ENCODE results near the gene LILRA1.
"Not testable (repeated sequence)": the region's sequence is repeated elsewhere in the genome, so short reads cannot be mapped to it uniquely, and the experiment has no call there.

The LILRA1 gene

DNA sequence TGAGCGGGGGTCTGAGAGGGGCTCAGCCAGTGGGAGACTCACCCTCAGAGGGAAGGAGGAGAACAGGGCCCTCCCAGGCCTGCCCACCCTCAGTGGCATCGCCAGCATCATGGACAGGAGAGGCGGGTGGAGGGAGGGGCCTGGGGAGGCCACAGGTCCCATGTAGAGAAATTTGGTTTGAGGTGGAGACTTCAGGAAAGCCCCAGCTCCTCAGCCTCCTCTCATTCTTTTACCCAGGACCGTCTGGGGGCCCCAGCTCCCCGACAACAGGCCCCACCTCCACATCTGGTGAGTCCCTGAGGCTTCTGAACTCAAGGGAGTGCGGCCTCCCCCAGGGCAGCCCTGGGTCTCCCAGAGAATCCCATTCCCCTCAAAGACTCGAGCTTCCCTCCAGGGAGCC is 40.0 kb downstream of the LILRA1 start:
- Histone ChIP-seq H3K36me3 (replicated peaks) (no peaks in the 10 kb centered on the region), H3K27ac (no peak overlapping the region), H3K4me3 (ENCODE audit: low read depth, low read length) (no peak overlapping the region), H3K27me3 (replicated peaks) (no peaks in the 10 kb centered on the region)
- in situ Hi-C loops (cut with HindIII; ENCODE audit: low pct_ligation_motif_present, low sequenced_read_pairs) = no loop called here
- TF ChIP-seq, protein P1, sequence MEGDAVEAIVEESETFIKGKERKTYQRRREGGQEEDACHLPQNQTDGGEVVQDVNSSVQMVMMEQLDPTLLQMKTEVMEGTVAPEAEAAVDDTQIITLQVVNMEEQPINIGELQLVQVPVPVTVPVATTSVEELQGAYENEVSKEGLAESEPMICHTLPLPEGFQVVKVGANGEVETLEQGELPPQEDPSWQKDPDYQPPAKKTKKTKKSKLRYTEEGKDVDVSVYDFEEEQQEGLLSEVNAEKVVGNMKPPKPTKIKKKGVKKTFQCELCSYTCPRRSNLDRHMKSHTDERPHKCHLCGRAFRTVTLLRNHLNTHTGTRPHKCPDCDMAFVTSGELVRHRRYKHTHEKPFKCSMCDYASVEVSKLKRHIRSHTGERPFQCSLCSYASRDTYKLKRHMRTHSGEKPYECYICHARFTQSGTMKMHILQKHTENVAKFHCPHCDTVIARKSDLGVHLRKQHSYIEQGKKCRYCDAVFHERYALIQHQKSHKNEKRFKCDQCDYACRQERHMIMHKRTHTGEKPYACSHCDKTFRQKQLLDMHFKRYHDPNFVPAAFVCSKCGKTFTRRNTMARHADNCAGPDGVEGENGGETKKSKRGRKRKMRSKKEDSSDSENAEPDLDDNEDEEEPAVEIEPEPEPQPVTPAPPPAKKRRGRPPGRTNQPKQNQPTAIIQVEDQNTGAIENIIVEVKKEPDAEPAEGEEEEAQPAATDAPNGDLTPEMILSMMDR (IDR thresholded peaks at IDR 0.05; ENCODE audit: low read depth, low read length, missing control alignments) = no peak
- no peak for DNase-seq

DNA sequence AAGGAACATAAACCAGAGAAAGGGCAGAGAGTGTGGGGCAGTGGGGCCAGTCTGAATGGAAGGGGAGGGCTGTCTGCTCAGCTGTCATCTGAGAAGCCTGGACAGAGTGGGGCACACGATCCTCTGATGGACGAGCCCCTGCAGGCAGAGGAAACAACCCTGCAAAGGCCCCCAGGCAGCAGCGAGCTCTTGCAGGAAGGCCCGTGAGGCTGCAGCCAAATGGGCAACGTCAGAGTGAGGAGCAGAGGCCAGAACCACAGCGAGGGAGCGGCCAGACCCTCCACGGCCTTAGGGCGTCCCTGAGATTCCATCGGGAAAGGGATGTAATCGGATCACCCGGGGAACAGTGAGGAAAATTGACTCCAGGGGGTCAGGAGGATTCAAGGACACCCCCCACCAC is 42.6 kb downstream of the LILRA1 start:
- H3K27me3 ChIP-seq (replicated peaks); H3K27ac ChIP-seq; H3K36me3 ChIP-seq (replicated peaks); H3K4me3 ChIP-seq (ENCODE audit: low read depth, low read length); DNase-seq; in situ Hi-C loops (cut with HindIII; ENCODE audit: low pct_ligation_motif_present, low sequenced_read_pairs): not testable (repeated sequence)

DNA sequence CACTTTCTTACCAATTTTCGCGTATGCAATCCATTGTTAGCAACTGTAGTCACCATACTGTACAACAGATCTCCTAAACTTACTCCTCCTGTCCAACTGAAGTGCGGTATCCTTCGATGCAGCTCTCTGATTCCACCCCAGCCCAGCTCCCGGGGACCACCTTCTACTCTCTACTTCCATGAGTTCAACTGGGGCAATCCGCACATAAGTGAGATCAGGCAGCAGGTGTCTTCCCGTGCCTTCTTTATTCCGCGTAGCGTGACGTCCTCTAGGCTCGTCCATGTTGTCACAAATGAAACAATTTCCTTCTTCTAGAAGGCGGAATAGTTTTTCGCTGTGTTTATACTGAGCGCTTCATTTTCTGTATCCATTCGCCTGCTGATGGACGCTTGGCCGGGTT is 45.3 kb downstream of the LILRA1 start:
- TF ChIP-seq, protein P1 (IDR thresholded peaks at IDR 0.05; ENCODE audit: low read depth, low read length, missing control alignments) = no peak
- Histone ChIP-seq H3K27ac (no peak overlapping the region), H3K4me3 (ENCODE audit: low read depth, low read length) (no peak overlapping the region), H3K27me3 (replicated peaks) (no peaks in the 10 kb centered on the region), H3K36me3 (replicated peaks) (no peaks in the 10 kb centered on the region)
- no peak for DNase-seq
- in situ Hi-C loops (cut with HindIII; ENCODE audit: low pct_ligation_motif_present, low sequenced_read_pairs) = no loop called here

DNA sequence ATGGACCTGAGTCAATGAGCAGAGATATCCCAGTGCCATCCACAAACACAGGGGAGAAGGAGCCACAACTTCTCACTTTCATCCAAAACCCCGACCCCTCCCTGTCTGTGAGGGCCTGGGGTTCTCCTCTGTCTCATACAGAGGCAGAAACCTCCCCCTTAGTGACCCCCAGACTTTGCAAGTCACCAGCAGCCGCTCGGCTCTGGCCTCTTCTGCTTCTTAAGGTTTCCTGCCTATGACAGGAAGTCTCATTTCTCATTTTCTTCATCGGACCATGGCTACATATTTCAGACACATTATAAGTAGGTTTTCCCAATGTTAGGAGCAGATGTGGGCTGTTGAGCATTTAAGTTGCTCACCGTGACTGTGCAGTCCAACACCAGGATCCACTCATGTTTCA is 49.5 kb downstream of the LILRA1 start:
- H3K4me3 ChIP-seq (ENCODE audit: low read depth, low read length); H3K36me3 ChIP-seq (replicated peaks); in situ Hi-C loops (cut with HindIII; ENCODE audit: low pct_ligation_motif_present, low sequenced_read_pairs); H3K27me3 ChIP-seq (replicated peaks); H3K27ac ChIP-seq; DNase-seq: not testable (repeated sequence)

DNA sequence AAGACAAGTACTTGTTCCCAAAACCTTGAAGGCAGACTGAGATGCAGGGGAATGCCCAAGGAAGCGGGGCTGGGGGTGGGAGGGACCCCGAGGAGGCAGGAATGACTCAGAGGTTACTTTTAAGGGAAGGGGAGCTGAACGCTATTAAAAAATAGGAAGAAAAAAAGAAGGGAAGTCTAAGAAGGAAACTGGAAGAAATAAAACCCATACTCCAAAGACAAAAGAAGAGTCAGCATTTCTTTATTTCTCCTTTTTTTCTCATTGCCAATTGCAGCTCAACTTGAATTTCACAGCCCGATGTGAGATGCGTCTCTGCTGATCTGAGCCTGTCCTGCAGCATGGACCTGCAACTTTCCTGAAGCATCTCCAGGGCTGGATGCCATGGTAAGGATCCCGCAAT is 50.2 kb downstream of the LILRA1 start:
- H3K27ac ChIP-seq; in situ Hi-C loops (cut with HindIII; ENCODE audit: low pct_ligation_motif_present, low sequenced_read_pairs); H3K27me3 ChIP-seq (replicated peaks); DNase-seq; H3K36me3 ChIP-seq (replicated peaks); H3K4me3 ChIP-seq (ENCODE audit: low read depth, low read length): not testable (repeated sequence)

DNA sequence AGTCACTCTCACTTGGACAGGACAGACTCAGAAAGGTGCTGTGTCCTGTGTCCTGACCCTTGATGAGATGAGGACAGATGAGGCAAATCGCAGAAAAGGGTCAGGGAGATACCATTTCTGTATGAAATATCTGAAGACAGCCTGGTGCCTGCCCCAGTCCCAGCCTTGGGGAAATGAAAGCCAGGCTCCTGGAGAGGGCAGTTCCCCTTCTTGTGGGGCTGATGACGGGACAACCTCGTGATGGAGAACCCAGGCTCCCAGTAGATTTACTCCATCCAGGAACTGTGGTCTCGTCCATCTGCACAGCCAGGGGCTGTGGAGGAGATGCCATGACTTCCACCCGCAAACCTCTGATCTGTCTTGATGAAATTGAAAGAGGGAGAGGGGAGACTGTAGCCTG is 50.6 kb downstream of the LILRA1 start:
- Histone ChIP-seq H3K4me3 (ENCODE audit: low read depth, low read length) (no peak overlapping the region), H3K27me3 (replicated peaks) (no peaks in the 10 kb centered on the region), H3K27ac (no peak overlapping the region), H3K36me3 (replicated peaks) (no peaks in the 10 kb centered on the region)
- no peak for DNase-seq
- TF ChIP-seq, protein P1 (IDR thresholded peaks at IDR 0.05; ENCODE audit: low read depth, low read length, missing control alignments) = no peak
- in situ Hi-C loops (cut with HindIII; ENCODE audit: low pct_ligation_motif_present, low sequenced_read_pairs) = no loop called here

DNA sequence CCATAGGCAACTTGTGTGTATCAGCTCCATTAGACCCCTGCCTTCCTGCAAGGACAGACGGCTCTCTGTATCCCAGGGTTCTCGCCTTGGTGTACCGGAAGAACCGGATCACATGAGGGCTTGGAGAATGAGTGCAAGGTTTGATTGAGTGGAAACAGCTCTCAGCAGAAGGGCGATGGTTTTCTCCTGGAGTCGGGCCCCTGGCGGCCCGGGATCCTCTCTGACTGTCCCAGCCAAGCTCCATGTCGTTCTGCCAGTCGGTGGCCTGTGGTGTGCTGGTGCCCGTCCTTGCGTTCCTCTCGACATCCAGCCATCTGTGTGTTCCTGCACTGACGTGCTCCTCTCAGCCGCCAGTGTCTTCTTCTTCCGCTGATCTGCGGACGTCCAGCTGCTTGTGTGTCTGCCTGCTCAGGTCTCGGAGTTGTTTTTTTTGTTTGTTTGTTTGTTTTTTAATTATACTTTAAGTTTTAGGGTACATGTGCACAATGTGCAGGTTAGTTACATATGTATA is 53.0 kb downstream of the LILRA1 start:
- TF ChIP-seq, protein P1 (IDR thresholded peaks at IDR 0.05; ENCODE audit: low read depth, low read length, missing control alignments) = no peak
- no peak overlapping the region for H3K27ac ChIP-seq
- H3K4me3 ChIP-seq (ENCODE audit: low read depth, low read length) = no peak overlapping the region
- in situ Hi-C loops (cut with HindIII; ENCODE audit: low pct_ligation_motif_present, low sequenced_read_pairs) = no loop called here
- no peak for DNase-seq
- no peaks in the 10 kb centered on the region for H3K27me3 ChIP-seq (replicated peaks)
- H3K36me3 ChIP-seq (replicated peaks) = no peaks in the 10 kb centered on the region
